SK-N-SH treated with all-trans-retinoic acid at 6 μM for 48 hours (cell line): ENCODE data around the gene SLMAP.

Experiments used
- CSDC2 ChIP-seq: fragments of 250-450 bp; sonication (Bioruptor Pico); IDR thresholded peaks from 2 replicates; pipeline ENCODE4 v1.5.0; 2020; ENCODE audit warnings: mild to moderate bottlenecking, moderate library complexity
- CSRNP3 ChIP-seq: fragments of 250-450 bp; sonication (Bioruptor Pico); IDR thresholded peaks from 2 replicates; pipeline ENCODE4 v1.5.1; 2021; ENCODE audit warnings: mild to moderate bottlenecking, moderate library complexity
- ESRRG ChIP-seq: fragments of 250-450 bp; sonication (Bioruptor Pico); IDR thresholded peaks from 2 replicates; pipeline ENCODE4 v1.6.1; 2021; ENCODE audit warnings: mild to moderate bottlenecking
- GLIS3 ChIP-seq: fragments of 250-450 bp; sonication (Bioruptor Pico); IDR thresholded peaks from 2 replicates; pipeline ENCODE4 v1.5.0; 2020; ENCODE audit warnings: mild to moderate bottlenecking, moderate library complexity
- OSR1 ChIP-seq: fragments of 250-450 bp; sonication (Bioruptor Pico); IDR thresholded peaks from 2 replicates; pipeline ENCODE4 v1.8.0; 2022; ENCODE audit warnings: moderate library complexity, mild to moderate bottlenecking, inconsistent platforms
- RARB ChIP-seq: fragments of 250-450 bp; sonication (Bioruptor Pico); IDR thresholded peaks from 2 replicates; pipeline ENCODE4 v1.8.0; 2021; ENCODE audit warnings: mild to moderate bottlenecking, moderate library complexity
- SNAI2 ChIP-seq: fragments of 250-450 bp; sonication (Bioruptor Pico); IDR thresholded peaks from 2 replicates; pipeline ENCODE4 v1.5.0; 2020; ENCODE audit warnings: mild to moderate bottlenecking, moderate library complexity
- ZC3H10 ChIP-seq: fragments of 250-450 bp; sonication (Bioruptor Pico); IDR thresholded peaks from 2 replicates; pipeline ENCODE4 v1.5.1; 2021; ENCODE audit warnings: mild to moderate bottlenecking, moderate library complexity
- ZFP3 ChIP-seq: fragments of 250-450 bp; sonication (Bioruptor Pico); IDR thresholded peaks from 2 replicates; pipeline ENCODE4 v1.5.0; 2020; ENCODE audit warnings: mild to moderate bottlenecking, moderate library complexity

DNA sequence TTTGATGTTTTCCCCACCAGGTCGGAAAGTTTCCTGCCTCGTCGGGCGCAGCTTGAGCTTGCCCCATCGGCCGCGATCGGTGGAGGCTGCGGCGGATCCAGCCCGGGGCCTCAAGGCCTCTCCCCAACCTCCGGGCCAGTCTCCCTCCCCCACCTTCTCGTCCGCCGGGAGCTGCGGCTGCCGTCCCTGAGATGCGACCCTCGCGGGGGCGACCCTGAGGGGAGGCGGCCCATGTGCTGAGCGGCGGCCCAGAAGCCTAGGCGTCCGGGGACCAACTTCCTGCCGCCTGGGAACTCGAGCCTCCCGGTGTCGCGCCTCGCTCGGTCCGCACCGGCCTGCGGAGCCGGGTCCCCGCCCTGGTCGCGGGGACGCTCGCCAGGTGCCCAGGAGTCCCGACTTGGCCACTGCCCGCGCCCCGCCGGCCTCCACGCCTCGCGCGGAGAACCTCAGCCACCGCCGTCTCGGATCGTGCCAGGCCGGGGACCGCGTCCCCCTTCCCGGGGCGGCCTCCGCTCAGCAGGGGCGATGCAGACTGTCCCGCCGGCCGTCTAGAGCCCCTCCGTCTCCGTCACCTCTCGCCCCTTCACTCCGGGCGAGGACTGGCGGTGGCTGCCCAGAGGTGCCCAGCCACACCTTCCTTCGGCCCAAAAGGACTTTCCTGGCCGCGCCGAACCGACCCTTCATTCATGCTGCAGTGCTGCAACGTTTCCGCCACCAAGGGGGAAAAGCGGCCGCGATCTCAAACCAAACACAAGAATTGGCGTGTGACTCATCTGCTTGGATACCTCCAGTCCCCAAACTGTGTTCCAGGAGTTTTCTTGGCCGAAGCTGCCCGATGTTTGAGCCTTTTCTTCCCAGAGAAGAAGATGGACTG is 656 bp downstream of the SLMAP start:
- TF ChIP-seq RARB (CRISPR knock-in tag): no peak
- TF ChIP-seq OSR1: no peak
- no peak for TF ChIP-seq ESRRG (CRISPR knock-in tag)
- TF ChIP-seq GLIS3: no peak
- TF ChIP-seq ZFP3 (CRISPR knock-in tag): no peak
- TF ChIP-seq SNAI2 (CRISPR knock-in tag): no peak
- no peak for TF ChIP-seq CSDC2 (CRISPR knock-in tag)
- no peak for TF ChIP-seq CSRNP3
- TF ChIP-seq ZC3H10 (CRISPR knock-in tag): no peak
